ENCODE measurements around the gene LRRC25. TPM values are rescaled to one million over a fixed set of nuclear protein-coding genes. Genes with fewer than 3 reads are reported as not detected.

The LRRC25 gene
- total RNA-seq, 1 experiment from 2014 or later, result not detected

- Histone ChIP-seq H2AFZ (ENCODE audit: low read length) (no peak overlapping the region), H3K9ac (ENCODE audit: extremely low read depth, insufficient read length, low read length) (peak overlapping the region; percentile 49), H2BK15ac (ENCODE audit: low read depth, low read length) (no peak overlapping the region), H3T11ph (ENCODE audit: low read length) (no peak overlapping the region), H3K56ac (ENCODE audit: insufficient read length, low read depth, low read length) (no peak overlapping the region), H4K5ac (ENCODE audit: insufficient read length, low read depth, low read length) (no peak overlapping the region), H2BK20ac (ENCODE audit: low read depth, low read length, poor library complexity, severe bottlenecking) (no peak overlapping the region), H4K91ac (ENCODE audit: insufficient read length, low read depth, low read length) (no peak overlapping the region), H3K4ac (ENCODE audit: low read depth, low read length) (no peak overlapping the region), H4K8ac (replicated peaks; ENCODE audit: insufficient read length, low read depth, low read length) (no peak overlapping the region), H3K27ac (ENCODE audit: insufficient read length, low read depth, low read length) (no peak overlapping the region), H3K23ac (ENCODE audit: insufficient read length, low read depth, low read length) (no peak overlapping the region), H3K4me2 (ENCODE audit: insufficient read depth, insufficient read length, low read length) (peak overlapping the region; percentile 58), H2BK120ac (ENCODE audit: low read depth, low read length, poor library complexity, severe bottlenecking) (no peak overlapping the region), H2AK5ac (ENCODE audit: insufficient read length, low read length) (no peak overlapping the region), H2BK5ac (ENCODE audit: insufficient read length, low read length) (no peak overlapping the region), H3K79me2 (ENCODE audit: insufficient read depth, low read length) (no peaks in the 10 kb centered on the region), H3K9me3 (ENCODE audit: control insufficient read depth, low read depth, low read length) (no peaks in the 10 kb centered on the region), H3K27me3 (ENCODE audit: insufficient read depth, low read length) (no peaks in the 10 kb centered on the region), H3K79me1 (ENCODE audit: insufficient read depth, low read depth, low read length, poor library complexity, severe bottlenecking) (no peaks in the 10 kb centered on the region), H3K18ac (ENCODE audit: insufficient read length, low read depth, low read length) (peak overlapping the region; percentile 90), H3K4me1 (ENCODE audit: insufficient read depth, low read length) (peaks cover 7% of the 10 kb centered on the region; the same call in 1 of the 2 replicates), H2BK12ac (ENCODE audit: insufficient read length, low read depth, low read length) (no peak overlapping the region), H3K23me2 (ENCODE audit: insufficient read length, low read depth, low read length, poor library complexity, severe bottlenecking) (peaks cover 16% of the 10 kb centered on the region), H3K14ac (ENCODE audit: insufficient read depth, low read length) (peak overlapping the region; percentile 91), H4K20me1 (ENCODE audit: control insufficient read depth, insufficient read depth, insufficient read length) (peaks cover 3% of the 10 kb centered on the region)
- WGBS (ENCODE audit: extremely low coverage, insufficient read length, low lambda C conversion rate), result no CpG with 5 or more reads among the region's 67 CpGs
- no peaks in the 10 kb centered on the region; a peak in 1 of 5 replicates for H3K9me3 Mint-ChIP-seq
- H3K4me1 Mint-ChIP-seq, result peaks cover 33 to 42% of the 10 kb centered on the region in 2 experiments
- H3K4me3 Mint-ChIP-seq, result peak overlapping the region; percentile 74 to 85
- H3K36me3 Mint-ChIP-seq (ENCODE audit: insufficient read depth in 1 of 3, low read depth in 3 of 3), result peaks cover 2 to 21% (median 19%) of the 10 kb centered on the region in 3 experiments; a peak in 6 of 7 replicates
- peak; percentile 93 for DNase-seq
- no peak; the same call in 2 of the 3 replicates for TF ChIP-seq CTCF (conservative IDR thresholded peaks at IDR 0.05)
- peaks cover 2% of the 10 kb centered on the region for H3K27me3 Mint-ChIP-seq (ENCODE audit: low read depth)
- H3K27ac Mint-ChIP-seq, result peak overlapping the region in 2 of 3 experiments; percentile 34 to 57; a peak in 2 of 7 replicates
Measured at GRCh38 chr19:18436671-18437490, 39.5 kb upstream of the LRRC25 start.
